Measurements from ENCODE around the gene VTI1A.
A peak's percentile ranks its signal among the peaks of the same experiment; 100 is the strongest.
"Not testable (repeated sequence)": the region's sequence is repeated elsewhere in the genome, so short reads cannot be mapped to it uniquely, and the experiment has no call there.

Gene VTI1A

GRCh38 chr10:112562809-112563663 is 116.0 kb downstream of the VTI1A start:
- no peak overlapping the region for H3K4me3 ChIP-seq (ENCODE audit: low read length)
- DNase-seq (ENCODE audit: low read depth, low spot score): no peak

DNA sequence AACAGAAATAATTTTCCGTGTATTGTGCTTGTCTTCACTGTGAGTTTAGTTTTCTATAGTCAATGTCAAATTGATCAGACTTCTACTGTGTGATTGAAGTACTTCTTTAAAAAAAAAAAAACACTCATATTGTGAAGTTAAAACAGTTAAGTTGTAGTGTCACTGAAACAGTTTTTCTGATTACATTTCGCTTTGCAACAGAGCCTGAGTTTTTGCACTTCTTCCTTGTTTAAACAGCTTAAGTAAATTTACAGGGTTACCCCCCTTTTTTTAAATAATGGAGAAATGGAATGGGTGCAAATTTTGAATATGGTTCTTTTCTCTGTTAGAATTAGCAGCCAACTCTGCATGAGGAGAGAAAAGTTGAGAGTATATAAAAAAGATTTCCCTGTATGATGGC is 117.3 kb downstream of the VTI1A start:
- DNase-seq (ENCODE audit: low read depth, low spot score): no peak
- no peak overlapping the region for H3K4me3 ChIP-seq (ENCODE audit: low read length)

DNA sequence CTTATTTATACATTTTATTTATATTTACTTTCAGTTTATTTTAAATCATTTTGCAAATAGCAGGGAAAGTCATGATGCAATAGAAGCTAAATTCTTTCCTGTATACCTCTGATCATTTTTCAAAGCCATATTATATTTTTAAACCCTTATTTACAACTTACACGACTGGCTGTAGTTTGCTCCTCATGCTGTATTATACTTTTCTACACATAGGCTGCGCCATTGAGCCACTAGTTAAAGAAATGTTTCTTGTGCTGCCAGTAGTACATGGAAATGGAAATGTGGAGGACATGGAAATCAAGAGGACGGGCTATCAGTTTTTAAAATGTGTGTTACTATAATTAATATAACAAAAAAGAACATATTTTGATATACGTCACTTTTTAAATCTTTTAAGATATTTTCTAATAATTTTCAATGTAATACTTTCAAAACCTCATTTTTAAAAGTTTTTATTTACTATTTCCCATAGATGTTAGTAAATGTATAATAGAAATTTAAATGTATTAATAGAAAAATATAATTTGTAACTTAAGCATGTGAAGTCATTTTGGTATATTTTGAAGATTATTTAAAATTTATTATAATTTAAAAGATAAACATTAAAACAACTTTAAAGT is 118.5 kb downstream of the VTI1A start:
- H3K4me3 ChIP-seq (ENCODE audit: low read length): no peak overlapping the region
- peak; percentile 50 for DNase-seq (ENCODE audit: low read depth, low spot score)

DNA sequence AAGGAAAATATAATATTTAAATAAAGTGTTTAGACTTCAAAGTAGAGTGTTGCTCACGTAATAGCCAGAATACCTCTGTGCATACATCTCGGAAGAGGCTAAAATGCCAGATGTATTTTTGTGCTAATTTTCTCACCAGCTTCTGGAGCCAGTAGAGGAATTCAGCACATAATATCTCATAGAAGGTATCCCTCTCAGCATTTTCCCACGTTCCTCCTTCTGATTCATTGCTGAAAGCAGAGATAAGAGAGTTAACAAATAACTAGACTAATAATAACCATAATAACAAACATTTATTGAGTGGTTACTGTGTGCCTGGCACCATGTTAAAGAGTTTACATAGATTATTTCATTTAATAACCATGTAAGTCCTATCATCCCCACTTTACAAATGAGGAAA is 123.6 kb downstream of the VTI1A start:
- DNase-seq (ENCODE audit: low read depth, low spot score): no peak

DNA sequence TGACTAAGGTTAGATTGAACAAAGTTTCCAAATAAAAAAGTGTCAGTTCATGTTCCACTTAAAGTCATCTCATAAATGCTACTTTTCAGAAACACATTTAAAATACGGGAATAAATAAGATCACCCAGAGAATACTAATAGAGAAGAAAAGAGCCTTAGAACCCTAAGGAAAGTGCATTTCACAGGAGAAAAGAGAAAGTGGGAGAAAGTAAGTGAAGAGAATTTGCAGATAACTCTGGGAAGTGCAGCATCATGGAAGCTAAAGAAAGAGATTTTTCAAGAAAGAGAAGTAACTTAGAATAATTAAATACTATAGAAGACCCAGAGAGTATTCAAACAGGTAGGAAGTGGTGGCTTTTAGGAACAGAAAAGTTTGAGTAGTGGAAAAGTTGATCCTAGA is 132.6 kb downstream of the VTI1A start:
- H3K4me3 ChIP-seq (ENCODE audit: low read length): no peak overlapping the region
- DNase-seq (ENCODE audit: low read depth, low spot score): no peak

More for the DNA sequence above, 123.6 kb downstream of the VTI1A start:
- no peak overlapping the region for H3K4me3 ChIP-seq (ENCODE audit: low read length)

- DNase-seq (ENCODE audit: low read depth, low spot score): no peak
- H3K4me3 ChIP-seq (ENCODE audit: low read length): no peak overlapping the region
These were observed 133.3 kb downstream of the VTI1A start for GRCh38 chr10:112580267-112580666.

GRCh38 chr10:112581921-112582320 is 134.9 kb downstream of the VTI1A start:
- no peak overlapping the region for H3K4me3 ChIP-seq (ENCODE audit: low read length)
- no peak for DNase-seq (ENCODE audit: low read depth, low spot score)

- no peak for DNase-seq (ENCODE audit: low read depth, low spot score)
- no peak overlapping the region for H3K4me3 ChIP-seq (ENCODE audit: low read length)
These were observed 136.4 kb downstream of the VTI1A start for GRCh38 chr10:112583236-112583939.

DNA sequence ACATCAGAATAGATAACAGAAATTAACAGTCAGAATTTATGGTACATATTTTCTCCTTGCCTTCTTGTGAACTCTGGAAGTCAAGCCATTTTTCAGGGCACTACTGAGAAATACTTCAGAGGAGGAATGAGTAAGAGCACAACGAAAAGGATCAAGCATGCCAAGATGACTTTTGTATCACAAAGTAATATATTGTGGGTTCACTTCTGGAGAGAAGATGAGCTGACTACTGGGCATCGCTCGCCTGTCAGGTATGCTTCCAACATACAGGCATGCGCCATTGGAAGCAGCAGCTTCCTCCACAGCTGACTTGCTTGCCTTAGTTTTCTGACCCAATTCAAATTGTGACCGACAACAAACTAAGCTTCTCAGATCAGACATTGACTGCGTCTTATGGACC is 137.3 kb downstream of the VTI1A start:
- no peak for DNase-seq (ENCODE audit: low read depth, low spot score)
- no peak overlapping the region for H3K4me3 ChIP-seq (ENCODE audit: low read length)

GRCh38 chr10:112585126-112585525 is 138.1 kb downstream of the VTI1A start:
- no peak for DNase-seq (ENCODE audit: low read depth, low spot score)
- H3K4me3 ChIP-seq (ENCODE audit: low read length): no peak overlapping the region

DNA sequence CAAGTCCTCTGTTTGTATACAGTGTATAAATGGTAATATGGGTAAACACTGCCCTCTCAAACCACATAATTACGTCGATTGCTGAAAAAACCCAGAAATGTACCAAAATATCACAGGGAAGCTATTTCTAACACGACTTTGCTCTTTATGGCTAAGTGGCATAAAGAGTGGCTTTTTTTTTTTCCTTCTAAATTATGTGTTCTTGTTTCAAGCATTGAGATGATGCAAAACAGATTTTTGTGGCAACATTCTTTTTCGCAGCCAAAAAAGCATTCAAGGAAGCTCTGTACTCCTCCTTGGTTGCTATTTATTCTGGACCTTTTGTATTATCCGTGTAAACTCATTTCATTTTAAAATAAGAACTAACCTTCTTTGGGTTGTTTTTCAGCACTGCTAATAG is 138.9 kb downstream of the VTI1A start:
- no peak overlapping the region for H3K4me3 ChIP-seq (ENCODE audit: low read length)
- no peak for DNase-seq (ENCODE audit: low read depth, low spot score)

DNA sequence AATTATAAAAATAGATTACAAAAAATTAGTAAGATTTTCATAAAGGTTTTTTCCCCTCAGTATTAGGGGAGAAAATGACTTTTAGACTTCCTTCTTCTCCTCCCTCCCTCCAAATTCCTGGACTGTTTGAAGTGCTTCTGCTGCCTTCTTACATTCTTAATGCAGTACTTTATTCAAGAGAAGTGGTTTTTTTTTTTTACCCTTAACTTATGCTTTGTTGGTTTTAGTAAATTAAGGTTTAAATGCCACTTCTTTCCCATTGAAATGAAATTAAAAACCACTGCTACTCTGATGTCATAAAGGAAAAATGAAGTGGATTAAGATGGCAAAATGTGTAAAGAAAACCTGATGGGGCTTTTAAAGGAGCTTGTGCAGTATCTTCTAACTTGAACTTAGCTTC is 140.7 kb downstream of the VTI1A start:
- H3K4me3 ChIP-seq (ENCODE audit: low read length): no peak overlapping the region
- DNase-seq (ENCODE audit: low read depth, low spot score): no peak

GRCh38 chr10:112588225-112588990 is 141.4 kb downstream of the VTI1A start:
- H3K4me3 ChIP-seq (ENCODE audit: low read length): no peak overlapping the region
- DNase-seq (ENCODE audit: low read depth, low spot score): no peak

GRCh38 chr10:112589081-112589480 is 142.1 kb downstream of the VTI1A start:
- no peak for DNase-seq (ENCODE audit: low read depth, low spot score)
- H3K4me3 ChIP-seq (ENCODE audit: low read length): no peak overlapping the region

- H3K4me3 ChIP-seq (ENCODE audit: low read length); DNase-seq (ENCODE audit: low read depth, low spot score): not testable (repeated sequence)
These were observed 143.8 kb downstream of the VTI1A start for GRCh38 chr10:112590786-112591185.

DNA sequence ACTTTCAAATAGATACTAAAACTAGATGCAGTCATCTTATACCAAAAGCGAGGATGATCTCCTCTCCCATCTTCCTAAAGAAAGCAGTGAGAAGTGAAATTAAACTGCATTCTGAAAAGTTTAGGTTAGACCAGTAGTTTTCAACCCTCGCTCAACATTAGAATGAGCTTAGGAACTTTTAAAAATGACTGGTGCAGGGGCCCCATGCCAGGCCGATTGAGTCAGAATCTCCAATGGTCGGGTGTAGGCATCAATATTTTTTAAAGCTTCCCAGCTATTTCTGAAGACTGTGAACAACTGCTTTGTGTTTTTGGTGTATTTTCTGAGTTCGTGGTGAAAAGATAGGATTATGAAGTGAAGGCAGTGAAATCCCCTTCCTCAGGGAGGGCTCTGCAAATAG is 146.0 kb downstream of the VTI1A start:
- H3K4me3 ChIP-seq (ENCODE audit: low read length): no peak overlapping the region
- no peak for DNase-seq (ENCODE audit: low read depth, low spot score)

DNA sequence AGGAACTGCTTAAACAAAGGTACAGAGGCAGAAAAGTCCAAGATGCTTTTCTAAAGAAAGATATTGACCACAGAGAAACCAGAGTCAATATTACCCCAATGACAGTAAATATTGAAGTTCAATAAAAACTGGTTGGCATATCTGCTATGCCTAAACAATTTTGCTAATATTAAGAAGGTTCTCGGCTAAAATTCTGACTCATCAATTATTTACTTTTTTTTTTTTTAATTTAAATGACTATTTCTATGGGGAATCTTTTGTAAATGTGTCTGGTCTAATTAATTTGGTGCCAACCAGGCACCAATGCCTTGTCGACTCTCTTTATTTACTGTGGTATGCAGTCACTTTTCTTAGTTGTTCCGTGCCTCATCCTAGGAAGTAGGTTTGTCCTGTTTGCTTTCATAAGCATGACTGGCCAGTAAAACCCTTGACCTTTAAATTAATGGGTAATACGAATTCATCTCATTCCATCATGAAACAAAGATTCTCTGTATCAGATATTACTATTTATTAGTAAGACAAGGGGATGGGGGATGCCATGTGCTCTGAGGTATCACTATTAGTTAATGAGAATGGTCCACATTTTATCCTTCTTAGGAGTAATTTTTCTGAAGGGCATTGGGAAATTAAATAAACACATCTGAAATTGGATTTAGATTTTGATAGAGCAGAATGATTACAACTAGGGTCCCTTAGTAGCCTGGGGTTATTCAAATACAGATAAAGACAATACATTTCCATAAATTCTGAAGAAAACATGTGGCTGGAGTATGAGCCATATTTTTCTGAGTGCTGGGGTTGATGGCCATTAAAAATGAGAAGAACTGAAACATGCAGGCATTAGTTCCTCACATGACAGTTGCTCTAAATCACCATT is 154.4 kb downstream of the VTI1A start:
- H3K4me3 ChIP-seq (ENCODE audit: low read length): no peak overlapping the region
- DNase-seq (ENCODE audit: low read depth, low spot score): no peak

DNA sequence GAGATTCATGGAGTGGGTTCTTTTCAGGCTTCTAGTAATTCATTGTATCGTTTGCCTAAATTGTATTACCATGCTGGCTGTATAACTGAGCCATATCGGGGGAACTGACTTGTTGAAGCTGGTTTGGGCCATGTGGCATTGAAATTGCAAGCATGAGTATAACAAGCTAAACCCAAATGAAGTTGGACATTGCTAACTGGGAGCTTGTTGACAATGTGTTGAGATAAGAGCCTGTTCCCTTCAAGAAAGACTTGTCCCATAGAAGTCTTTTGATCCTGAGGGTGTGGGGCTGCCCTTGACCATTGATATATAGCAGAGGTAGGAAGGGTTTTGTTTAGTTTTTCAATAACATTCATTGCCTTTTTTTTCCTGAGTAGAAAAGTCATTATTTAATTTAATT is 156.0 kb downstream of the VTI1A start:
- DNase-seq (ENCODE audit: low read depth, low spot score): no peak
- H3K4me3 ChIP-seq (ENCODE audit: low read length): no peak overlapping the region

DNA sequence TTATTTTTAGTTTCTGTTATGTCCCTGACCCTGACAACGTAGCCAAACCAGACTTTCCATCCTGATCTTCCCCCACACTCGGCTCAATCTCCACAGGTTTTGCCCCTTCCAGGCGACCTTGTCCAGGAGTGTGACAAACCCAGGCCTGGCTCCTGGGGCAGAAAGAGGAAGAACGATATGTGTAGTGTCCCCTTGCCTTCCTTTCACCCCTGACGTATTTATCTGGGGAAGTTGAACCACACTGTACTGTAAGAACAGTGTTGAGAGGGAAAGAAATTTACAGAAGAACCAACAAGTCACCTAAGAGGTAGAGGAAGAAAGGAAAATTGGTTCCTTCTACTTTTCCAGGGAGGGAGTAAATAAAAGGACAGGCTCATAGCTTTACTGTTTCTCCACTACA is 158.0 kb downstream of the VTI1A start:
- no peak overlapping the region for H3K4me3 ChIP-seq (ENCODE audit: low read length)
- DNase-seq (ENCODE audit: low read depth, low spot score): no peak
